PC-9 (cell line): ENCODE data around the gene ABHD1.
"Not testable (repeated sequence)": the region's sequence is repeated elsewhere in the genome, so short reads cannot be mapped to it uniquely, and the experiment has no call there.

ENCODE experiments used
- EZH2 ChIP-seq: fragments of 200-600 bp; sonication (generic); IDR thresholded peaks from 2 replicates; pipeline ENCODE4 v1.8.0; 2017; ENCODE audit warnings: antibody characterized with exemption, low read depth
- TF ChIP-seq, protein P1 (sequence below): fragments of 200-600 bp; sonication (generic); conservative IDR thresholded peaks from 2 replicates; pipeline ENCODE4 v1.6.1; 2017; ENCODE audit warnings: mixed run types, antibody characterized with exemption, mild to moderate bottlenecking, moderate library complexity

DNA sequence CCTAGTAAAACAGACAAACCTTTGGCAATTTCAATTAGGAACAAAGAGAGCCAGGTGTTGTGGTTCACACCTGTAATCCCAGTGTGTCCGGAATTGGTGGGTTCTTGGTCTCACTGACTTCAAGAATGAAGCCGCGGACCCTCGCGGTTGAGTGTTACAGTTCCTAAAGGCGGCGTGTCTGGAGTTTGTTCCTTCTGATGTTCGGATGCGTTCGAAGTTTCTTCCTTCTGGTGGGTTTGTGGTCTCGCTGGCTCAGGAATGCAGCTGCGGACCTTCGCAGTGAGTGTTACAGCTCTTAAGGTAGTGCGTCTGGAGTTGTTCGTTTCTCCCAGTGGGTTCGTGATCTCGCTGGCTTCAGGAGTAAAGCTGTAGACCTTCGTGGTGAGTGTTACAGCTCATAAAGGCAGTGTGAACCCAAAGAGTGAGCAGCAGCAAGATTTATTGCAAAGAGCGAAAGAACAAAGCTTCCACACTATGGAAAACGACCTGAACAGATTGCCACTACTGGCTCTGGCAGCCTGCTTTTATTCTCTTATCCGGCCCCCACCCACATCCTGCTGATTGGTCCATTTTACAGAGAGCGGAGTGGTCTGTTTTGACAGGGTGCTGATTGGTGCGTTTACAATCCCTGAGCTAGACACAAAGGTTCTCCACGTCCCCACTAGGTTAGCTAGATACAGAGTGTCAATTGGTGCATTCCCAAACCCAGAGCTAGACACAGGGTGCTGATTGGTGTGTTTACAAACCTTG is 12.8 kb upstream of the ABHD1 start:
- TF ChIP-seq, protein P1, sequence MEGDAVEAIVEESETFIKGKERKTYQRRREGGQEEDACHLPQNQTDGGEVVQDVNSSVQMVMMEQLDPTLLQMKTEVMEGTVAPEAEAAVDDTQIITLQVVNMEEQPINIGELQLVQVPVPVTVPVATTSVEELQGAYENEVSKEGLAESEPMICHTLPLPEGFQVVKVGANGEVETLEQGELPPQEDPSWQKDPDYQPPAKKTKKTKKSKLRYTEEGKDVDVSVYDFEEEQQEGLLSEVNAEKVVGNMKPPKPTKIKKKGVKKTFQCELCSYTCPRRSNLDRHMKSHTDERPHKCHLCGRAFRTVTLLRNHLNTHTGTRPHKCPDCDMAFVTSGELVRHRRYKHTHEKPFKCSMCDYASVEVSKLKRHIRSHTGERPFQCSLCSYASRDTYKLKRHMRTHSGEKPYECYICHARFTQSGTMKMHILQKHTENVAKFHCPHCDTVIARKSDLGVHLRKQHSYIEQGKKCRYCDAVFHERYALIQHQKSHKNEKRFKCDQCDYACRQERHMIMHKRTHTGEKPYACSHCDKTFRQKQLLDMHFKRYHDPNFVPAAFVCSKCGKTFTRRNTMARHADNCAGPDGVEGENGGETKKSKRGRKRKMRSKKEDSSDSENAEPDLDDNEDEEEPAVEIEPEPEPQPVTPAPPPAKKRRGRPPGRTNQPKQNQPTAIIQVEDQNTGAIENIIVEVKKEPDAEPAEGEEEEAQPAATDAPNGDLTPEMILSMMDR, result not testable (repeated sequence)
- not testable (repeated sequence) for TF ChIP-seq EZH2
